HG03280 (cell line): Measurements from ENCODE around the gene PABPC4L.
"Not testable (repeated sequence)": the region's sequence is repeated elsewhere in the genome, so short reads cannot be mapped to it uniquely, and the experiment has no call there.

ENCODE experiments used
- ATAC-seq: cut with Tn5 transposase; IDR thresholded peaks from one replicate; pipeline ENCODE4 v1.9.1; 2021; ENCODE audit warnings: mild to moderate bottlenecking, moderate library complexity; ENCODE audit not compliant: unreplicated experiment

The PABPC4L gene

GRCh38 chr4:134201216-134202161, at the start of gene PABPC4L:
TSS of gene PABPC4L (minus strand) at chr4:134201789. CDS start at chr4:134201019, 770 bp downstream.
- ATAC-seq: no peak

- ATAC-seq: no peak
Observed at GRCh38 chr4:134251322-134251721, 49.7 kb upstream of the PABPC4L start.

GRCh38 chr4:134243742-134244713, 42.4 kb upstream of the PABPC4L start:
- no peak for ATAC-seq

GRCh38 chr4:134219043-134219442, 17.5 kb upstream of the PABPC4L start:
- ATAC-seq: no peak

GRCh38 chr4:134216411-134216810, 14.8 kb upstream of the PABPC4L start:
- ATAC-seq: no peak

GRCh38 chr4:134215620-134216344, 14.2 kb upstream of the PABPC4L start:
- no peak for ATAC-seq

- ATAC-seq: not testable (repeated sequence)
Observed at GRCh38 chr4:134207955-134208354, 6.4 kb upstream of the PABPC4L start.

GRCh38 chr4:134202166-134202956, 772 bp upstream of the PABPC4L start:
- ATAC-seq: no peak

GRCh38 chr4:134200811-134201215, 776 bp downstream of the PABPC4L start:
- no peak for ATAC-seq

GRCh38 chr4:134189949-134190348, 11.6 kb downstream of the PABPC4L start:
- ATAC-seq: no peak

- no peak for ATAC-seq
Observed at GRCh38 chr4:134189480-134189879, 12.1 kb downstream of the PABPC4L start.

- no peak for ATAC-seq
Observed at GRCh38 chr4:134178706-134179105, 22.9 kb downstream of the PABPC4L start.

- no peak for ATAC-seq
Observed at GRCh38 chr4:134174271-134174670, 27.3 kb downstream of the PABPC4L start.

- no peak for ATAC-seq
Observed at GRCh38 chr4:134160211-134160610, 41.4 kb downstream of the PABPC4L start.

GRCh38 chr4:134154097-134154496, 47.5 kb downstream of the PABPC4L start:
- ATAC-seq: no peak

GRCh38 chr4:134147941-134148340, 53.6 kb downstream of the PABPC4L start:
- ATAC-seq: no peak
